GM18520 (cell line): ENCODE data around the gene GALNS.

Experiments used
- ATAC-seq: cut with Tn5 transposase; IDR thresholded peaks from one replicate; pipeline ENCODE4 v1.9.1; 2021; ENCODE audit not compliant: unreplicated experiment

Gene GALNS

DNA sequence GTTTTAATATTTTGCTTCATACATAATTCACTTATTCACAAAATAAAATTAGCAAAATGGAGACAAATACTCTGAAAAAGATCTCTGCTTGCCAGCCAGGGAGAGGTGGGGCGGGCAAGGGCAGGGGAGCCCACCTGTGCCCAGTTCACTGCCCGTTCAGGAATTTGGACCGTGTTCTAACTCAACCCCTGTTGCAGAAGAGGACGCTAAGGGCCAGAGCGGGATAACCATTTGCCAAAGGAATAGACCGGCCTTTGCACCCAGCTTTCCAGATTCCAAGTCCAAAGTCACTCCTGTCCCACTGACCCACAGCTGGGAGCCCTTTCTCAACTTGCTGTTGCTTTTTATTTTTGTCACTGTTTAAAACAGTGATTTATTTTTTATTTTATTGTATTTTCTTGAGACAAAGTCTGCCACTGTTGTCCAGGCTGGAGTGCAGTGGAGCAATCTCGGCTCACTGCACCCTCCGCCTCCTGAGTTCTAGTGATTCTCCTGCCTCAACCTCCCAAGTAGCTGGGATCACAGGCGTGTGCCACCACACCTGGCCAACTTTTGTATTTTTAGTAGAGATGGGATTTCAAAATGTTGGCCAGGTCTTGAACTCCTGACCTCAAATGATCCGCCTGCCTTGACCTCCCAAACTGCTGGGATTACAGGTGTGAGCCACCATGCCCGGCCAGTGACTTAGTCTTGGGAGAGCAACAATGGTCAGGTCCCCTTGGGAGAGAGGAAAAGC is 69.0 kb downstream of the GALNS start:
- no peak for ATAC-seq

DNA sequence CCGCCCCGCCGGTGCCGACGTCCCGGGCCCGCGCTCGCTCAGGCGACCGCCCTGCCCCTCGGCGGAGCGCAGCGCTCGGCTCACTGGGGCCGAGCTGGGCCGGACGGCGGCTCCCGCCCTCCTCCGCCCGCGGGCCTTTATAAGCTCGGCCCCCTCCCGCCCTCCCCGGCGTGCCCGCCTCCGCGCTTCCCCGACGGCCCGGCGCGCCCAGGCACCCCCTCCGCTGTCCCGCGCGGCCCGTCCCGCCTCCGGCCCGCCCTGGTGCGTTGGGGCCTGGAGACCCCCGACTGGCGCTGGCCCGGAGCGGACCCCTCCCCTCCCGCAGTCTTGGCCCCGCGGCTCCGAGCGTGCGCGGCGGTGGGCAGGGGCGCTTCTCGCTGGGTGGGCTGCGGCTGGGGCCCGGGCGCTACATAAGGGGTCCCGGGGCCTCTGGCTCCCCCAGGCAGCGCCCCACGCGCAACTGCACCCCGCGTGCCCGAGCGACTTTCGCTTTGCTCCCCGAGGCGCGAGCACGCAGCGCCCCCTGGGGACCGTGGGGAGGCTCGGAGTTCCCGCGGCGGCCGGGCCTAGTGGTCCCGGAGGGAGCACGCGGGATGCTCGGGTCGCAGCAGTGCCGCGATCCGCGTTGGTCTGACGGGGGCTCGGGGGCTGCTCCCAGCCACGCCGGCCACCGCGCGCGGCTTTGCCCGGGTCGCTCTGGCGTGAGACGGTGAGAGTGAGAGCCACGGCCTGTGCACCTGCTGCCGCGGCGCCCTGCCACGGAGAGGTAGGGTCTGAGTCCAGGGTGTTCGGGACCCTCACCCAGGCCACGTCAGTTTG is 71.4 kb downstream of the GALNS start, which contains the start of gene PIEZO1:
Gene PIEZO1 (minus strand): TSS at position 115 of the 819 bp plus-strand sequence. CDS start 256 bp downstream, outside the sequence.
- ATAC-seq = no peak

DNA sequence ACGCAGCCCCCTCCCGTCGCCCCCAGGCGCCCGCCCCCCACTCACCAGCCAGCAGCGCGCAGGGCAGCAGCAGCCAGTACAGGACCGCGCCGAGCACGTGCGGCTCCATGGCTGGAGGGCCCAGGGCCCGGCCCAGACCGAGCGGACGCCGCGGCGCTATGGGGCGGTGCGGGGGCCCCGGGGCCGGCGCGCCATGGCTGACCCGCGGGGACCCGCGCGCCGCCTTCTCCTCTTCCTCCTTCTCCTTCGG is 72.0 kb downstream of the GALNS start:
- ATAC-seq = no peak

DNA sequence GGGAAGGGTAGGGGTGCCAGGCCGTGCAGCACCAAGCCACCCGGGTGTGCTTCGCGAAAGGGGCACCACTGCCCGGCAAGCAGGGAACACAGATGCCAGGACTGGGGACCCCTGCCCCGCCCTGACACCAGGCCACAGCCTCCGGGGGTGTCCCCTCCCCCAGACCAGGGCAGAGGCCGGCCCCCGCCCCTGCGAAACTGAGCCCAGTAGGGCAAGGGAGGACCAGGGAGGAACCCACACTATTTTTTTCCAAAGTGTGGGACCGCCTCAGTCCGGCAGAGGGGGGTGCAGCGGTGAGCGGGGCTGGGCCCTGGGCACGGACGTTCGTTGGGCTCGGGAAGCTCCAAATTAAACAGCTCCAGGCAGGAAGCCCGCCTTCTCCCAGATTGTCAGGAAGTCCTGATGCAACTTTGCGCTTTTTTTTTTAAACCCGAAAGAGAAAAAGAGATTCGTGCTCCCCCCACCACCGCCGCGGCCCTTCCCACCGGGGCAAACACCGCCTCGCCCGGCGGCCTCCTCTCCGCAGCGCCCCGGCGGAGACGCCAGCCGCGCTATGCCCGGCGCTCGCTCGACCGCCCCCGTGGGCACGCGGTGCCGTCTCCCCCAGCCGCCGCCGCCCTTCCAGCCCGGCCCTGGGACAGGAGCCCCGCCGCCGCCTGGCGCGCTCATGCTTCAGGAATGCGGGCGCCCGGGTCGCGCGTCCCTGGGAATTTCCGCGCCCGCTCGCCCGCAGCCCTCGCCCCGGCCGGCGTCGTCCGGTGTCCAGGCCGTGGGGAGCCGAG is 72.5 kb downstream of the GALNS start:
- no peak for ATAC-seq

DNA sequence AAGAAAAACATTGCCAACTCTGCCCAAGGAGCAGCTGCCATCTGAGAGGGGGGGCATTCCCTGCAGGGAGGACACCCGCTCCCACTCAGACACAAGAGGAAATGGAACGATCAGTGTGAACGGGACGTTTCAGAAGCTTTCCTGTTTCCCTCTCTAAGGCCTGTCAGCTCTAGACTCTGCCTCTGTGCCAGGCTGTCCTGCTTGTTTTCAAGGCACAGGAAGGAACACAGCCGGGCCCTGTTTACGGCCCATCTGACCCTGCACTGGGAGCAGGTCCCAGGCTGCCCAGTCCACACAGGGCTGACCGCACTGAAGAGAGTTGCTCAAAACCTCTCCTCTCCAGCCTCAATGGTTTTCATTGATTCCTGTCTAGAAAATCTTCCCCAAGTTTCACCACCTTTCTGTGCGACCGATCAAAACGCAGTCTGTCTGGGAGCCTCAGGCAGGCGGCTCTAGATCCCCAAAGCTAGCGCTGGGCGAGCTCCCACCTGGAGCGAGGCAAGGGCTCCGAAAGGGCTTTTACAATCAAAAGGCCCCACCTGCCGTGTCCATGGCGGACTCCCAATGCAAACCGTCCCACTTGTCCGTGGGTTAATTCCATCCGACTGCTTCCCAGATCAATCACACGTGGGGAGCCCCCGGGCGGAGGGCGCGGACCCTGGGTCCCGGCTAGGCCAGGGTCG is 73.2 kb downstream of the GALNS start:
- no peak for ATAC-seq

- ATAC-seq = no peak
Observed at GRCh38 chr16:88782454-88783390, 74.0 kb downstream of the GALNS start.

GRCh38 chr16:88781140-88782077 is 75.3 kb downstream of the GALNS start:
- ATAC-seq = no peak

DNA sequence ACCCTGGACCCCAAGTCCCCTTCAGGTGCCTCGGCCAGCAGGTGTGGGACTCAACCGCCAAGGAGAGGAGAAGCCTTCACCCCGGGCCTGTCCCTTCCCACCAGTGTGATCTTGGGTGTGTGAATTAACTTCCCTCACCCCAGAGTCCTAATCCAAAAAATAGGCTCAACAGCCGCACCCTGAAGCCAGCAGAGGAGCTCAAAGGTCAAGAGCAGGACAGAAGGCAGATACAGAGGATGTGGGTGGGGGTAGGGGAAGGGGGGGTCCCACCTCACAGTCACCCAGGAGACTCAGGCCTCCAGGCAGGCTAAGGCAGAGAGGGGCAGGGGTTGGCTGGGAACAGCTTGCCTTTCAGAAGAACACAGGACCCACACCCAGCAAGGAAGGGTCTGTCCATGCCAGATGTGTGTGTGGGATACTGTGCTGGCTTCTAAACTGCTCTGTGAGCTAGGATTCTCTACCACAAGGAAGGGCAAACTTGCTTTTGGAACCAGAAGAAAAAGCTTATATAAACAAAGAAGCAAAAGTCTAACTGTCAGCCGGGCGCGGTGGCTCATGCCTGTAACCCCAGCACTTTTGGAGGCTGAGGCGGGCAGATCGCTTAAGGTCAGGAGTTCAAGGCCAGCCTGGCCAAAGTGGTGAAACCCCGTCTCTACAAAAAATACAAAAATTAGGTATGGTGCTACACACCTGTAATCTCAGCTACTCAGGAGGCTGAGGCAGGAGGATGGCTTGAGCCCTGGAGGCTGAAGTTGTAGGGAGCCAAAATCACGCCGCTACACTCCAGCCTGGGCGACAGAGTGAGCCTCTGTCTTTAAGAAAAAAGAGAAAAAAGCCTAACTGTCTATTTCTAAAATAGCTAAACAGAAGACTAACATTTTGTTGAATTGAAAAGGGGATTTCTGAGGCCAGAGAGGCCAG is 76.3 kb downstream of the GALNS start:
- no peak for ATAC-seq

GRCh38 chr16:88779406-88780141 is 77.2 kb downstream of the GALNS start:
- ATAC-seq = no peak

DNA sequence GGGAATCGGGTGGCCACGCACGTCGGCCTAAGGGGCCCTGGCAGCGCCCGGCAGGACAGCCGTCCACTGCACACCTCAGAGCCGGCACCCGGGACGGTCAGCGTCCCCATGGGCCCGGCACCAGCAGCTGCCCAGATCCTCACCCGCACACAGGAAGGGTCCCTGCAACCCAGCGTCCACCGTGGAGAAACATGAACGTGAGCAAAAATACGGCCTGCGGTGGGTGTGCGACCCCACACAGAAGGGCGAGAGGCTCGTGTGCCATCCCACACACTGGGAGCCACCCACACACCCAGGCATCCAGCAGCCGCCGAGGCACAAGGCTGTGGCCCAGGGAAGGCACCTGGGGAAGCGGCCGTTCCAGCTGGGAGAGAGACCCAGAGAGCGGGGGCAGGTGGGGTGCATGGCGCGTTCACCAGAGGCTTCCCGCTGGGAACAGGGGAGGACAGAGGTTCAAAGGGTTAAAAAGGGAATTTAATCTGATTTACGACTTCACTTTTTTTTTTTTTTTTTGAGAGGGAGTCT is 78.1 kb downstream of the GALNS start:
- ATAC-seq = no peak

GRCh38 chr16:88778271-88778525 is 78.5 kb downstream of the GALNS start:
- no peak for ATAC-seq

DNA sequence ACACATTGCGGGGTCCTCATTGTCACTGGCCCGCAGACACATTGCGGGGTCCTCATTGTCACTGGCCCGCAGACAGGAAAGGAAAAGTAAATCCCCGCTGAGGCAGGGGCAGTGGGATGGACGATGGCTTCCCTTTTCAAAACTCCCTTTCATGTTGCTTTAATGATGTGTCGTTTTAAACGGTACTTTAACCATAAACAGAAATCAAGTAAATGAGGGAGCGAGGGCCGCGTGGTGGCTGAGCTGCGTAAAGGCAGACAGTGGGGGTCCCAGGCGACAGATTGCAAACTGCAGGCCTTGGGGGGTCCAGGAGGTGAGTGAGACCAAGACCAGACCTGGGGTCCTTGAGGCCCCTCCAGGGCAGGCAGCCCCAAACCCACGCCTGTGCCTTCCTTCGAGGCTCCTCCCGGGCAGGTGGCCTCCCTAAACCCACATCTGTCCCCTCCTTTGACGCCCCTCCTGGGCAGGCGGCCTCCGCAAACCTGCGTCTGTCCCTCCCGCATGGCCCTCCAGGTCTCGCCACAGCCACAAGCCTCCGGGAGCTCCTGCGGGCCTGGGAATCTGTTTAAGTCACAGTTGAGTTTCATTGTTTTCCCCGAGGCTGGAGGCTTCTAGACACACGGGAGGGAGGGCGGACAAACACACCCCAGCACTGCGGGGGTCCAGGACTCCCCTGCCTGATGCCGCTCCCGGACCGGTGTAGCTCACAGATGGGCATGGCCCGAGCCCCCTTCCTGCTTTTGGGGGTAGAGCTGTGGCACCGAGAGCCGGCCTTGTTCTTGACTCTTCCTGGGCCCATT is 79.1 kb downstream of the GALNS start:
- ATAC-seq = no peak

- no peak for ATAC-seq
Observed at GRCh38 chr16:88775825-88776224, 80.9 kb downstream of the GALNS start.

GRCh38 chr16:88774544-88775393 is 82.0 kb downstream of the GALNS start:
- ATAC-seq = no peak

- ATAC-seq = no peak
Observed at GRCh38 chr16:88773812-88774291, 82.9 kb downstream of the GALNS start.
